Gastrocnemius medialis (tissue), 4 donors: ENCODE results near the gene UCKL1. TPM values are rescaled to one million over a fixed set of nuclear protein-coding genes. Genes with fewer than 3 reads are reported as not detected.

Experiments used
- ATAC-seq, 2 donors: fragments of 150-250 bp; one replicate each; pipeline ENCODE4 v1.9.1; 2016
- DNase-seq, 2 donors: peaks; one replicate each; pipeline ENCODE4 v3.0.0-alpha.2; 2019
- H3K27ac ChIP-seq, 4 donors: fragments of 200-600 bp; sonication (generic); 1 replicate in 1 of 4; 2 replicates in 3 of 4; pipeline ENCODE4 v1.5.1; 2016 to 2018; ENCODE audit warnings: mild to moderate bottlenecking in 2 of 4, moderate library complexity in 1 of 4
- H3K27me3 ChIP-seq, 3 donors: fragments of 200-600 bp; sonication (generic) in 2 of 3; 1 replicate in 1 of 3; 2 replicates in 2 of 3; pipeline versions ENCODE4 v1.5.1 to v1.6.0; 2016 to 2019; ENCODE audit warnings: mild to moderate bottlenecking in 1 of 3, moderate library complexity in 1 of 3
- H3K36me3 ChIP-seq, 2 donors: fragments of 200-600 bp; sonication (generic) in 1 of 2; one replicate each; pipeline ENCODE4 v1.5.1; 2017 to 2018
- H3K4me1 ChIP-seq, 2 donors: fragments of 200-600 bp; sonication (generic) in 1 of 2; one replicate each; pipeline ENCODE4 v1.5.1; 2016 to 2017; ENCODE audit warnings: mild to moderate bottlenecking in 2 of 2
- H3K4me3 ChIP-seq, 4 donors: fragments of 200-600 bp; sonication (generic) in 3 of 4; 1 replicate in 1 of 4; 2 replicates in 3 of 4; pipeline ENCODE4 v1.5.1; 2016 to 2019; ENCODE audit warnings: mild to moderate bottlenecking in 2 of 4
- H3K9me3 ChIP-seq, 3 donors: fragments of 200-600 bp; sonication (generic) in 2 of 3; 1 replicate in 1 of 3; 2 replicates in 2 of 3; pipeline ENCODE4 v1.5.1; 2016 to 2019
- CTCF ChIP-seq, 5 experiments: fragments of 450-650 bp in 3 of 5; fragments of 200-600 bp in 2 of 5; sonication (generic) in 2 of 5; IDR thresholded peaks in 4 of 5; conservative IDR thresholded peaks in 1 of 5; 1 replicate in 4 of 5; 2 replicates in 1 of 5; pipeline ENCODE4 v1.5.1; 2016 to 2019; ENCODE audit warnings: antibody characterized with exemption in 5 of 5, mild to moderate bottlenecking in 3 of 5, moderate library complexity in 3 of 5
- POLR2A ChIP-seq, 2 donors: fragments of 450-650 bp; IDR thresholded peaks; one replicate each; pipeline ENCODE4 v1.6.1; 2017; ENCODE audit warnings: antibody characterized with exemption in 2 of 2, mild to moderate bottlenecking in 2 of 2, moderate library complexity in 2 of 2
- in situ Hi-C, 4 donors: fragments of 200-750 bp; cut with MboI; loops; one replicate each; pipeline versions ENCODE4 v1.15.0 to v1.8.0; 2017; ENCODE audit warnings: low sequenced_read_pairs in 4 of 4
- intact Hi-C: fragments of 100-400 bp; cut with DNase I; formaldehyde crosslinking; loops from one replicate; pipeline ENCODE4 v1.15.1; 2023; ENCODE audit warnings: low total_unique reads
- total RNA-seq, 4 donors: library from RNA; depleted of rRNA; stranded (reverse); fragments of >200 nt; gene quantifications; one replicate each; pipeline versions ENCODE4 v1.1.0 to v1.2.3, GENCODE V29; 2016

Gene UCKL1
- total RNA-seq, 4 donors from 2014 or later = 22.0 to 46.4 (median 27.1) TPM

DNA sequence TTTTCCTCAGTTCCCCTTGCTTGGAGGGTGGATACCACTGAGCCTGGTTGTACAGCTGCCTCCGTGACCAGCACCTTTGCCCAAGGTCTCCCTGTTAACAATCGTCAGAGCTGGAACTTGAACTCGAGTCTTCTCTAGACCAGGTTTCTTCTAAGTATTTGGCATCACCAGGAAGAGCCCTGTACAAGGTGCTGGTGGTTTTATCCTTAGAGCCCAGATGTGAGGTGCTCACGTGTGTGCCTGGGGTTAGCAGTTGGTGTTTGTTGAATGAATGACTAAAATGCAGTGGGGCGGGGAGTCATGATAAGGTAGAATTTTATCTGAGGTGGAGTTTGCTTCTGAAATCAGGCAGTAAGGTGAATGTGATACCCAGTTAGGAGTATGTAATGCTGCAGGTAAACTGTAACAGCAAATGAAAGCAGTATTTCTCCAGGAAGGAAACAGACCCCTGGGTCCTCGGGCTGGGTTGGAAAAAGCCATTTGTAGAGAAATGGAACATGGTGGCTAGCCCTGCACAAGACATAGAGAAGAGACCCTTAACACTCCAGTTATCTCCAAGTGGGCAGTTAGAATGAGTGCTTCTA lies 58.1 kb downstream of the UCKL1 start:
- no peak for DNase-seq
- Histone ChIP-seq H3K9me3 (no peaks in the 10 kb centered on the region), H3K27me3 (no peaks in the 10 kb centered on the region), H3K4me3 (no peak overlapping the region), H3K4me1 (peaks cover 23 to 24% of the 10 kb centered on the region in 2 donors), H3K36me3 (no peaks in the 10 kb centered on the region), H3K27ac (no peak overlapping the region)
- no peak for ATAC-seq
- TF ChIP-seq POLR2A (IDR thresholded peaks at IDR 0.05) = no peak
- no peak for TF ChIP-seq CTCF (IDR thresholded peaks at IDR 0.05 in 4 of 5, conservative IDR thresholded peaks at IDR 0.05 in 1 of 5)
- intact Hi-C loops (no loop called here), in situ Hi-C loops (no loop called here)

DNA sequence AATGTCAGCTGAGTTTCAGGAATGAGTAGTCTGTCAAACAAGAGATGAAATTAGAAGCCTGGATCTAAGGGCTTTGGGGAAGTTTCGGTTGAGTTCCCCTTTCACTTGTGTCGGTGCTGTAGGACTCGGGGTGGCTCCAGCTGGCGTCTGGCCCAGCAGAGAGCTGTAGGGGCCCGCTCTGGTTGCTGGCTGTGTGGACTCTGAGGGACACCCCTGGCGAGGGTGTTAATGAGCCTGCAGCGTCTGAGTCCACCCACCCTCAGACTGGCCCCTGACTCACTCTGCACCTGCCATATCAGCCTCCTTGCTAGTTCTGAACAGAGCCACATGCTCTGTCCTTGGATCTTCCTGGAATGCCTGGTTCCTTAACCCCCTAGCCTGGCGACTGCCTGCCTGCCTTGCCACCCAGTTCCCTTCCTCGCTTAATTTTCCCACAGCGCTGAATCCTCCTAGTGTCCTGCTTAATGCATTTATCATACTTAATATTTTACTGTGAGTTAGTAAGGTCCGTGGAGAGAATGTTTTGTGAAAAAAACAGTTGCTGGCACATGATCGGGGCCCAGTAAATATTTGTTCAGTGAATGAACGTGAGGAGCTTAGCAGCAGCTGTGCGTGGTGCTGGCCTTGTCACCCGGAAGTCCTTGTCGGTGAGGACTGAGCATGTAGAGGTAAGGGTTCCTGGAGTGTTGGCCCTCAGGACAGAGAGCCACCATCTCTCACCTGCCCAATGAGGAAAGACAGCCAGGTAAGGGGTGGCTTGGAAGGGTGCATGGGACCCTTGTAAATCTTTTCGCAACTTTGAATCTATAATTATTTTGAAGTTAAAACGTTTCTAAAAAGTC lies 59.7 kb downstream of the UCKL1 start:
- TF ChIP-seq CTCF (IDR thresholded peaks at IDR 0.05 in 4 of 5, conservative IDR thresholded peaks at IDR 0.05 in 1 of 5) = no peak
- peak; percentile 73 to 77 for TF ChIP-seq POLR2A (IDR thresholded peaks at IDR 0.05)
- ATAC-seq (peak; percentile 51 to 64), DNase-seq (peak; percentile 46 to 62)
- in situ Hi-C loops = no loop called here
- no peaks in the 10 kb centered on the region for H3K36me3 ChIP-seq
- no peaks in the 10 kb centered on the region for H3K9me3 ChIP-seq
- no peaks in the 10 kb centered on the region for H3K27me3 ChIP-seq
- peak overlapping the region; percentile 58 to 86 (median 76) for H3K27ac ChIP-seq
- intact Hi-C loops = no loop called here
- peaks cover 23 to 24% of the 10 kb centered on the region in 2 donors for H3K4me1 ChIP-seq
- peak overlapping the region; percentile 57 to 66 (median 64) for H3K4me3 ChIP-seq

- Histone ChIP-seq H3K27me3 (no peaks in the 10 kb centered on the region), H3K27ac (peak overlapping the region; percentile 58 to 86 (median 76)), H3K4me3 (peak overlapping the region; percentile 57 to 66 (median 64)), H3K9me3 (no peaks in the 10 kb centered on the region), H3K36me3 (peaks cover 0 to 4% of the 10 kb centered on the region in 2 donors), H3K4me1 (peaks cover 21 to 23% of the 10 kb centered on the region in 2 donors)
- no peak for TF ChIP-seq CTCF (IDR thresholded peaks at IDR 0.05 in 4 of 5, conservative IDR thresholded peaks at IDR 0.05 in 1 of 5)
- no peak for TF ChIP-seq POLR2A (IDR thresholded peaks at IDR 0.05)
- intact Hi-C loops = loop anchor here (1.0 to 2.0 kb wide), 2 partner anchors 65 to 157 kb away; partner anchors contain the start of genes SLC2A4RG and ZBTB46
- in situ Hi-C loops = no loop called here
- ATAC-seq (no peak), DNase-seq (no peak)
Observed at GRCh38 chr20:63895952-63896263, 60.3 kb downstream of the UCKL1 start.

DNA sequence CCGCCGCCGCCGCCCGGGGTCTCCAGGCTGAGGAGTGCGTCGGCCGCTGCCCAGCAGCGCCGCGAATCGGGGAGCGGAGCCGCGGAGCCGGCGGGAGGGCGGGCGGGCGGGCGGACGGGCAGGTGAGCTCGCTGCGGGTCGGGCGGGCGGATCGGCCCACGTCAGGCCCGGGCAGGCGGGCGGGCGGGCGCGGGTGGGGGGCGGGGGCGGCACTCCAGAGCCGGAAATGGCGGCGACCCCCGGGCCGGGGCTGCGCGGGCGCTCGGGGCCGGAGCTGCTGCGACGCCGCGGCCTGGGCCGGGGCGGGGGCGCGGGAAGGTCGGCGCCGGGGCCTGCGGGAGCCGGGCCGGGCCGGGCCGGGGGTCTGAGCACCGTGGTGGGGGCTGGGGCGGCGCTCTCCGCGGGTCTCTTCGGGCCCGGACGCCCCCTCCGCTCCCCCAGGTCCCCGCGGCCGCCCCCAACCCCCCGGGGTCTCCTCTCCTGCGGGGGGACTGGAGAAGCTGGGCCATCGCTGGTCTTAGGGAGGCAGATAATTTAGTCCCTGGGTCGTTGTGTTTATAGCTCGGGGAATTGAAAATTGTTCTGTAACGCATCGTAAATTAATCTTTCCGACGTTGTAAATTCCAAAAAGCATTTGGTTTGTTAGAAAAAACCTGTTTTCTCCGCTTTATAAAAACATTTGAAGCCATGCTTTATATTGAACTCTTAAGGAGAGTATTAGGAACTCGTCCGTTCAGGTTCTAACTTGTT lies 60.8 kb downstream of the UCKL1 start:
- Histone ChIP-seq H3K4me1 (peaks cover 21 to 23% of the 10 kb centered on the region in 2 donors), H3K27ac (peak overlapping the region; percentile 58 to 86 (median 78)), H3K4me3 (peak overlapping the region; percentile 63 to 66 (median 65)), H3K9me3 (no peaks in the 10 kb centered on the region), H3K27me3 (no peaks in the 10 kb centered on the region), H3K36me3 (peaks cover 0 to 9% of the 10 kb centered on the region in 2 donors)
- ATAC-seq (peak in 1 of 2 donors; percentile 8), DNase-seq (no peak)
- intact Hi-C loops = loop anchor here (1.0 to 2.0 kb wide), 2 partner anchors 65 to 156 kb away; partner anchors contain the start of genes SLC2A4RG and ZBTB46
- TF ChIP-seq POLR2A (IDR thresholded peaks at IDR 0.05) = no peak
- no peak for TF ChIP-seq CTCF (IDR thresholded peaks at IDR 0.05 in 4 of 5, conservative IDR thresholded peaks at IDR 0.05 in 1 of 5)
- in situ Hi-C loops = no loop called here
